C4-2B (cell line): Measurements from ENCODE around the gene LGALS12.

Experiments used
- H3K27ac ChIP-seq: fragments of 450-650 bp; 2 replicates; pipeline ENCODE4 v1.5.1; 2017
- ZFX ChIP-seq: fragments of 450-650 bp; IDR thresholded peaks from 2 replicates; pipeline ENCODE4 v1.6.1; 2017
- TF ChIP-seq, protein P1 (sequence below): fragments of 450-650 bp; conservative IDR thresholded peaks from 2 replicates; pipeline ENCODE4 v1.5.1; 2017; ENCODE audit warnings: mild to moderate bottlenecking

LGALS12 gene

DNA sequence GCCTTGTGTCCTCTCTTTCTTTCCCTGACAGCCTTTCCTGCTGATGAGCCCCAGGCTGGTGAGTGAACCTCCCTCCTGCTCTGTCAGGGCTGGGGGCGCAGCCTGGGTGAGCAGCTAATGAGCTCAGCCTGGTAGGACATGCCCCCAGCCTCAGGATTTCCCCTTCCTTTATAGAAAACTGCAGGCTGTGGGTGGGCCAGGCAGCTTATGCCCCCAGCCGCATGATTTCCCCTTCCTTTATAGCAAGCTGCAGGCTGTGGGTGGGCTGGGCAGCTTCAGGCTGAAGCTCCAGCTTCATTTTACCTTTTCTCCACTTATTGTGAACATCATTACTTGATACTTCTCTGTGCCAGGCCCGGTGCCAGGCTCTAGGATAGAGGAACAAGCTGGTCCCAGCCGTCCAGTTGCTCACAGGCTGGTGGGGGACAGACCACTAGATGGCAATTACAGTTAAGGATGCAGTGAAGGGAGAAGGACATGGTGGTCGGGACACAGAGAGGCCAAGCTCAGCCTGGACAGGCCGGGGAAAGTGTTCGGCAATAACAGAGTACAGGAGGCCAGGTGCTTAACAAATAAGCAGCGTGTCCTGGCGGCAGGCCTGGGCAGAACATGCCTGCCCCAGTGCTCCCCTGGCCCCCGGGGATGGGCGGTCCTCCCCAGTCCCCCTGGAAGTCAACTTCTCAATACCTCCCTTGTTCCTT, 5.3 kb downstream of the LGALS12 start:
- TF ChIP-seq ZFX: no peak
- TF ChIP-seq, protein P1, sequence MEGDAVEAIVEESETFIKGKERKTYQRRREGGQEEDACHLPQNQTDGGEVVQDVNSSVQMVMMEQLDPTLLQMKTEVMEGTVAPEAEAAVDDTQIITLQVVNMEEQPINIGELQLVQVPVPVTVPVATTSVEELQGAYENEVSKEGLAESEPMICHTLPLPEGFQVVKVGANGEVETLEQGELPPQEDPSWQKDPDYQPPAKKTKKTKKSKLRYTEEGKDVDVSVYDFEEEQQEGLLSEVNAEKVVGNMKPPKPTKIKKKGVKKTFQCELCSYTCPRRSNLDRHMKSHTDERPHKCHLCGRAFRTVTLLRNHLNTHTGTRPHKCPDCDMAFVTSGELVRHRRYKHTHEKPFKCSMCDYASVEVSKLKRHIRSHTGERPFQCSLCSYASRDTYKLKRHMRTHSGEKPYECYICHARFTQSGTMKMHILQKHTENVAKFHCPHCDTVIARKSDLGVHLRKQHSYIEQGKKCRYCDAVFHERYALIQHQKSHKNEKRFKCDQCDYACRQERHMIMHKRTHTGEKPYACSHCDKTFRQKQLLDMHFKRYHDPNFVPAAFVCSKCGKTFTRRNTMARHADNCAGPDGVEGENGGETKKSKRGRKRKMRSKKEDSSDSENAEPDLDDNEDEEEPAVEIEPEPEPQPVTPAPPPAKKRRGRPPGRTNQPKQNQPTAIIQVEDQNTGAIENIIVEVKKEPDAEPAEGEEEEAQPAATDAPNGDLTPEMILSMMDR: no peak
- no peak overlapping the region for H3K27ac ChIP-seq

DNA sequence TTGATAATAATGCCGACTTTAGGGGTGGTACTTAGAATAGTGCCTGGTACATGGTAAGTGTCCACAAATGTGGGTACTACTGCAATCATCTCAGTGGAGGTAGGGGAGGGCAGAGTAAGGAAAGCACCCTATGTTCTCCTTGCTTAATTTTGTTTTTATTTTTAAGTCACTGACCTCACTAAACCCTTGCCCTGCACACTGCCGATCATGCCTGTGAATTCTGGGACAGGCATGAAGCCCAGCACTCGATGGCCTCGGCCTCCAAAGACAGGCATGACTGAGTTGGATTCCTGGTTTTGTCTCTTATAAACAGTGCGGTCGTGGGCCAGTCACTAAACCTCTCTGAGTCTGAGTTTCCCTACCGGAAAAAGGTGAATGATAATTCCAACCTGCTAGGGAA, 6.9 kb downstream of the LGALS12 start:
- no peak overlapping the region for H3K27ac ChIP-seq
- TF ChIP-seq, protein P1: no peak
- TF ChIP-seq ZFX: no peak

DNA sequence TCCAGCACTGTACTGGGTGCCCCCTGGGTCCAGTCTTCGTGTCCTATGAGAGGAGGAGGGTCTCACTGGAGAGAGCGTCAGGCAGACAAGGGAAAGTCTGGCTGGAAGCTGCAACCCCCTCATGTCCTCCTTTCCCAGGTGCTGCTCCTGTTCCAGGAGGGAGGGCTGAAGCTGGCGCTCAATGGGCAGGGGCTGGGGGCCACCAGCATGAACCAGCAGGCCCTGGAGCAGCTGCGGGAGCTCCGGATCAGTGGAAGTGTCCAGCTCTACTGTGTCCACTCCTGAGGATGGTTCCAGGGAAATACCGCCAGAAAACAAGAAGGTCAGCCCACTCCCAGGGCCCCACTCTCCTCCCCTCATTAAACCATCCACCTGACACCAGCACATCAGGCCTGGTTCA, 10.2 kb downstream of the LGALS12 start:
- H3K27ac ChIP-seq: no peak overlapping the region
- TF ChIP-seq, protein P1: no peak

DNA sequence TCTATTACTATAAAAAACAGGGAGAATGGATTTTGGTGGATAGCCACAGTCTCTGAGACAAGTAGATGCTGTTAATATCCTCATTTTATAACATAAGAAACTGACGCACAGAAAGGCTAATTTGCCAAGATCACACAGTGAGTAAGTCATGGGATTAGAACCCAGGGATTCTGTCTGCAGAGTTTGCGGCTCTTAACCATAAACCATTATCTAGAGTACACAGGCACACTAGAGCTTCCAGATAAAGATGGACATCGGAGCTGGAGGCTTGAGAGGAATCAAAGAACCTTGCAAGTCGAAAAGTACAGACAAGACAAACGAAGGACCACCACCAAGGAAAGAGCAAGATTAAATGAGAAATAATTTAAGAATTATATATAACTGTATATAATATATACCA, 11.3 kb downstream of the LGALS12 start:
- H3K27ac ChIP-seq: no peak overlapping the region
- no peak for TF ChIP-seq ZFX
- TF ChIP-seq, protein P1: no peak

DNA sequence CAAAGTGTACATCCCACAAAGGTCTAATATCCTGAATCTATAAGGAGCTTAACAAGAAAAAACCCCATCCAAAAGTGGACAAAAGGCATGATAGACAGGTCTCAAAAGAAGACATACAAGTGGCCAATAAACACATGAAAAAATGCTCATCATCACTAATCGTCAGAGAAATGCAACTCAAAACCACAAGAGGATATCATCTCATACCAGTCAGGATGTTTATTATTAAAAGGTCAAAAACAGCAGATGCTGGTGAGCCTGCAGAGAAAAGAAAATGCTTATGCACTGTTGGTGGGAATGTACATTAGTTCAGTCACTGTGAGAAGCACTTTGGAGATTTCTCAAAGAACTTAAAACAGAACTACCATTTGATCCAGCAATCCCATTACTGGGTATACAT, 12.7 kb downstream of the LGALS12 start:
- TF ChIP-seq, protein P1: no peak
- no peak for TF ChIP-seq ZFX

DNA sequence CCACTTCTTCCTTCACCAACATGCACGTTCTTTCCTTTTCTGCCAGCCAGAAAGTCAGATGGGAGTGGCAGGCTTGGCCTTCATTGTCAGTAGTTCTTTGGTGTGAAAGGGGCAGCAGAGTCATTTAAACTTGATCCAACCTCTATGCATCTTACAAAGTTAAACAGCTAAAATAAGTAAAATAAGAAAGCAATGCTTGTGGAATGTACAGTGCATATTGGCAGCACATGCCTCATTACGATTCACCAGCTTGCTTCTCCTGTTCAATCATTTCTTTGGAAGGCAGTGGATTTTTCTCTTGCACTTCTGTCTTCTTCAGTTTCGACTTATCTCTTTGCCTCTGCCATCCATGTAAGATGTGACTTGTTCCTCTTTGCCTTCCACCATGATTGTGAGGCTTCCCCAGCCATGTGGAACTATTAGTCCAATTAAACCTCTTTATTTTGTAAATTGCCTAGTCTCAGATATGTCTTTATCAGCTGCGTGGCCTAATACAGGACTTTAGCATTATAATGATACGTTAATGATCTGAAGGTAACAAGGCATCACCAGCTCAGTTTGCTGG, 14.8 kb downstream of the LGALS12 start:
- TF ChIP-seq, protein P1: no peak
- TF ChIP-seq ZFX: no peak
- no peak overlapping the region for H3K27ac ChIP-seq

More for the DNA sequence above, 12.7 kb downstream of the LGALS12 start:
- H3K27ac ChIP-seq: no peak overlapping the region

DNA sequence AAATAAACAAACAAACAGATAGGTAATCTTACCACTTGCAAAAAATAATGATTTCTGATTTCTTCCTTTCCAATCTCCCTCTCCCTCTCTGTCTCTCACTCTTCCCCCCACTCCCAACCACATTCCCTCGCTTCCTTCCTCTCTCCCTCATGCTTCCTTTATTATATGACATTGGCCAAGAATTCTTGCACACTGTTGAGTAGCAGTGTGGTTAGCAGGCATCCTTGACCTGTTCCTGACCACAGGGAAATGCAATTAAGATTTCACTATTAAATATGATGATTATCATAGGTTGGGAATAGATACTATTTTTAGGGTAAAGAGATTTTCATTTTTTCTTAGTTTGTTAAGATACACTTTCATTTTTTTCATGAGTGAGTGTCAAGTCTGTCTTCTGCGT, 16.0 kb downstream of the LGALS12 start:
- TF ChIP-seq, protein P1: no peak
- TF ChIP-seq ZFX: no peak
- H3K27ac ChIP-seq: no peak overlapping the region
